Posterior vena cava (tissue), 2 donors: Measurements from ENCODE around the gene PLCD1. TPM values are rescaled to one million over a fixed set of nuclear protein-coding genes. Genes with fewer than 3 reads are reported as not detected.
"Not testable (repeated sequence)": the region's sequence is repeated elsewhere in the genome, so short reads cannot be mapped to it uniquely, and the experiment has no call there.

Experiments used
- DNase-seq: peaks from one replicate; pipeline ENCODE4 v3.0.0-alpha.2; 2020; ENCODE audit warnings: low spot score
- intact Hi-C, 2 donors: fragments of 100-400 bp; cut with DNase I; formaldehyde crosslinking; loops; one replicate each; pipeline versions ENCODE4 v1.14.1 to v1.14.2; 2022 to 2023
- total RNA-seq, 2 donors: library from RNA; stranded (reverse); fragmentation: NEBNext Ultra II Directional; extraction: Animal tissue kit (Norgen Biotek cat#: 25700); gene quantifications; one replicate each; pipeline ENCODE4 v1.2.1, GENCODE V29; 2021
- donor health status: DM: yes; HTN: yes; CAD: no.
- donor health status: DM: yes; HTN: yes; CAD: no.

Gene PLCD1
- total RNA-seq, 2 donors from 2014 or later = 32.5 to 40.9 TPM

DNA sequence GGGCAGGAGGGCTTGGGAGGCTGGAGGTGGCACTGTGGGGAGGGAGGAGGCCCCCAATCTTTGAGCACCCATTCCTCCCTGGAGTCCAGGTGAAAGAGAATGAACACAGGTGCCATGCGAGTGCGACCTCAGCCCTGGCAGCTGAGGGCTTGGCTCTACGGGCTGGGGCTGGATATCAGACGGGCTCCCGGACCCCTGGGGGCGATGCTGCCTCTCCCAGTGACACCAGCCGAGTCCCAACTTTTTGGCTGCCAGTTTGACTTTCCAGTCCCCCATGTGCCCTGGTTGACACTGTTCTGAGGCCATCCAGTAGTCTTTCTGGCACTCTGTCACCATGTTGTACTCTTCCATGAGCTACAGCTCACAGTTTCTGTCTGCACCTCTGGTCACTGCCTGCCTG is 37.6 kb downstream of the PLCD1 start:
- no peak for DNase-seq
- intact Hi-C loops = no loop called here

- no peak for DNase-seq
- intact Hi-C loops = no loop called here
Observed at GRCh38 chr3:37991109-37991508, 38.3 kb downstream of the PLCD1 start.

DNA sequence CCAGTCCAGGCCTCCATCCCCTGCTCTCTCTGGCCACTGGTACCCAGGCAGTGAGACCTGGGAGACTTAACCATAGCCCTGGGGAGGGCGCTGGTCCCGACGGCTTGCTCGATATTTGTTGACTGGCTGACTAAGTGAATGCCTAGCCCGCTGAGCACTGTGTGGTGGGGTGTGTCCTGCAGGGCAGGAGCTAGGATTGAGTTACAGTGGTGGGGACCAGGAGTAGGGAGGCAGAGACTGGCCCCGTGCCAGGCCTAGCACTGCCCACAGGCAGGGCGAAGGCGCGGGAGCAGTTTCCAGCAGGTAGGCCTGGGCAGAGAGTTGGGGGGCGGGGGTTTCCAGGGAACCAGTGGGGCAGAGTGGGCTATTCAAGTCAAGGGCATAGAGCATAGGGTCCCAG is 38.9 kb downstream of the PLCD1 start, which contains the start of gene VILL:
Gene VILL (plus strand): TSS at position 260 of the 400 bp plus-strand sequence. CDS start 2,887 bp downstream, outside the sequence.
- intact Hi-C loops = no loop called here
- DNase-seq = no peak

DNA sequence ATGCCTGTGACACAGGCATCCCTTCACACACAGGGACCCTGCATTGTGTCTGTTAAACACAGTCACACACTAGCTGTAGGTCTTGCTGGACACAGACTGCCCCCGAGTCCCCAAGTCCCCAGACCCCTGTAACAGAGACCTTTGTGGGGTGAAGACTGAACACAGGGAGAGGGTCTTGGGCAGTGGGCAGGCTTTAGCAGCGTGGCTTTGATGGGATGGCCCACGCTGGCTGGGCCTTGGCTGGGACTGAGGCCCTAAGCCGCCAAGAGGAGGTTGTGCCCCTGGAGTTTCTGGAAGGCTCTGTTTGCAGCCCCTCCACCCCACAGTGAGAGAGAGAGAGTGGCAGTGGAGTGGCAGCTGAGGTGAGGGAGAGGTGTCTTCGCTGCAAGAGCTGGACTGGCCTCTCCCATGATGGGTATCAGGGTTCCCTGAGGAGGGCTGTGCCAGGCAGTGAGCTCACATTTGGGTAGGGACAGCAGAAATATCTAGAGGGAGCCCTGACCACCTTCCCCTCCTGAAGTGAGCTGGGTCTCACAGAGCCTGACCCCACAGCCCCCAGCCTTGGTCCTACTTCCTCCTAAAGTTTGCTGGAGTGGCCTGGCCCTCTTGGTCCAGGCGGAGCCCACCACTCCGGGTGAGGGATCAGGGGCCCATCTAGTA is 39.5 kb downstream of the PLCD1 start:
- no peak for DNase-seq
- intact Hi-C loops = no loop called here

DNA sequence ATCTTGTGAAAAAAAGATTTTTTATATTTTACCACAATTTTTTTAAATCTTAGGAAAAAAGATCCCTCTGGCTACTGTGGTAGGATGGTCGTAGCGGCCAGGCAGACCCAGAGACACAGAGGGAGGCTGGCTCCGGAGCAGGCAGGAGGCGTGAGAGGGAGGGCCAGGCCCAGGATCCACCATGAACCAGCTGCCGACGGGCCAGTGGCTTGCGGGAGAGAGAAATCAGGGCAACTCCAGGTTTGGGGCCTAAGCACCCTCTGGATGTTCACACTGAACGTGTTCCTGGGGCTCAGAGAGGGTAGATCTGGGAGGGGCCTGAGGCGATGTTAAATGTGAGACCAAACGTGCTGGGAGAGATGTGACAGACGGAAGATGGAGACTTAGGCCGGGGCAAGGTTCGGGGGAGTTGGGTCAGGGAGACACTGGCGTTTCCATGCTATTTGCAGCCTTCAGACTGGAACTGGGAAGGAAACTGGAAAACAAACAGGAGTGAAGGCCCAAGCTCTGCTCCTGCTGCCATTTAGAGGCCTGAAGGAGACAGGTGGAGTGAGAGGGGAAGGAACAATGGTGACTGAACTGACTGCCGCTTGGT is 40.4 kb downstream of the PLCD1 start:
- DNase-seq = no peak
- intact Hi-C loops = no loop called here

DNA sequence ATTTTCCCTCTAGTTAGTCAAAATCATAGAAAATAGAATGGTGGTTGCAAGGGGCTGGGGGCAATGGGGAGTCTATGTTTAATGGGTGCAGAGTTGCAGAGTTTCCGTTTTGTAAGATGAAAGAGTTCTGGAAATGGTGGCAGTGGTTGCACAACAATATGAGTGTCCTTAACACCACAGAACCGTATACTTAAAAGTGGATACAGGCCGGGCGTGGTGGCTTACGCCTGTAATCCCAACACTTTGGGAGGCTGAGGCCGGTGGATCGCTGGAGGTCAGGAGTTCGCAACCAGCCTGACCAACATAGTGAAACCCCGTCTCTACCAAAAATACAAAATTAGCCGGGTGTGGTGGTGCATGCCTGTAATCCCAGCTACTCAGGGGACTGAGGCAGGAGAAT is 41.1 kb downstream of the PLCD1 start:
- intact Hi-C loops, DNase-seq: not testable (repeated sequence)

DNA sequence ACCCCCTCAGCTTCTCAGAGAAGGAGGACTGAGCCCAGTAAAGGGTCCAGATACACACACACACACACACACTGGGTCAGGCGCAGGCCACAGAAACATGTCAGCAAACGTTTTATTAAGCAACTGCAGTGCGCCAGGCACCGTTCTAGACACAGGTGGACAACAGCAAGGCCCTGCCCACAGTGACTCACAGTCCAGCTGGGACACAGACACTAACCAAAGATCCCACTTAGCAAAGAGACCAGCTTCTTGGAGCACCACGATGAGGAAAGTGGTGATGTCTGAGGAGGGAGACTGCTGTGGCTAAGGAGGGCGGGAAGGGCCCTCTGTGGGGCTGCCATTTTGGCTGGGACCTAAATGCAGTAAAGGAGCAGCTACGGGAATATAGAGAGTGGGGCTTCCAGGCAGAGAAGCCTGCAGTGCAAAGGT is 41.7 kb downstream of the PLCD1 start:
- no peak for DNase-seq

DNA sequence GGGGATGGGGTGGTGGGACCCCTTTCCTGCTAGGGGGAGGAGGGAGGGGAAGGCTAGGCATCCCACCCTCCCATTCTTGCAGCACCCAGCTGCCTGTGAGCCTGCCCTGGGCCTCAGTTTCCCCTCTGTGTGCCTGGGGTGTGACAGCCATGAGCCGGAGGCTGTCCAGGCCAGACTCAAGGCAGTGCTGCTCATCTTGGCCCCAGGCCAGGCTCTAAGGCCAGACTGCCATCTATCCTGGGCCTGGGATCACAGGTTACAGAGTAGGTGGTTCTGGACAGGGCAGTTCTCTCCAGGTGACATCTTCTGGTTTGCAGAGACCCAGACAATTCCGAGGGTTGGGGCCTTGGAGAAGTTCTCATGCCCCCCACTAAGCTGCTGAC is 42.1 kb downstream of the PLCD1 start:
- DNase-seq = no peak
- intact Hi-C loops = no loop called here

More for the DNA sequence above, 41.7 kb downstream of the PLCD1 start:
- intact Hi-C loops = no loop called here

GRCh38 chr3:37986479-37987314 is 42.7 kb downstream of the PLCD1 start:
- intact Hi-C loops = no loop called here
- no peak for DNase-seq

GRCh38 chr3:37985637-37986320 is 43.7 kb downstream of the PLCD1 start:
- no peak for DNase-seq
- intact Hi-C loops = no loop called here

- intact Hi-C loops = no loop called here
- DNase-seq = no peak
Observed at GRCh38 chr3:37984596-37984995, 44.8 kb downstream of the PLCD1 start.

DNA sequence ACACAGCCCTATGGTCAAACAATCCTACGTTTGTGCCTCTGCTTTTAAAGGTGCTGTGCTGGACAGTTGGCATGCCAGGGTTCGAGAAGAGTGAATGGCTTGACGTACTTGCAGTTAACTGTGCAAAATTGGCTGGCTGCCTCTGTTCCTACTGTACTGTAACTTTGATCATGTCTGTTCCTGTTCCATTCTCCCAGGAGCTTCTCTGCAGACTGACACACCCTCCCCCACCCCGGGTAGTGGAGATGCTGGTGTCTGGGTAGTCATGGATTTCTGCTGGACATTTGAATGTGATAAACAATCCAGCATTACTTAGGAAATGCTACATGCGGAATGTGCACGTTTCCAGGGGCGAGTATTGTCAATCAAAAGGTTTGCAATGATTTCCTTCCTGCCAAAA is 45.4 kb downstream of the PLCD1 start:
- intact Hi-C loops = no loop called here

DNA sequence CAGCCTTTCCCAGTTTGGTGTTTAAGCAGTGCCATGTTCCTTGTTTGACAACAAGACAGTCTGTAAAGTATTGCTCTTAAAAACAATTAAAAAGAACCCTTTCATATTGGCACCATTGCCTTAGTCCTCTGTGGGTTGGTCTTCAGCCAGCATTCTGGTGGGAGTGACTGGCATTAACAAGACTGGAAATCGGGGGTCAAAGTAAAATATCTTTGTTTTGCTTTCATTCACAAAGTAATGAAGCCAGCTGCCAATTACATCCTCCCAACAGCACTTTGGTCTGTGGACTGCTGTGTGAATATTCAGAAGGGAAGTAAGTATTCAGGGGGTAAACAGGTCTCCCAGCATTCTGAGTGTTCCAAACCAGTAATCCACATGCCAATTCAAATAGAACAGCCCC is 47.1 kb downstream of the PLCD1 start:
- DNase-seq = no peak

More for the DNA sequence above, 45.4 kb downstream of the PLCD1 start:
- no peak for DNase-seq

GRCh38 chr3:37981348-37981664 is 48.1 kb downstream of the PLCD1 start:
- no peak for DNase-seq
- intact Hi-C loops = loop anchor here in 1 of 2 donors (1.0 kb wide), 1 partner anchor 47 kb away; no protein-coding TSS in a partner anchor

More for the DNA sequence above, 47.1 kb downstream of the PLCD1 start:
- intact Hi-C loops = no loop called here

DNA sequence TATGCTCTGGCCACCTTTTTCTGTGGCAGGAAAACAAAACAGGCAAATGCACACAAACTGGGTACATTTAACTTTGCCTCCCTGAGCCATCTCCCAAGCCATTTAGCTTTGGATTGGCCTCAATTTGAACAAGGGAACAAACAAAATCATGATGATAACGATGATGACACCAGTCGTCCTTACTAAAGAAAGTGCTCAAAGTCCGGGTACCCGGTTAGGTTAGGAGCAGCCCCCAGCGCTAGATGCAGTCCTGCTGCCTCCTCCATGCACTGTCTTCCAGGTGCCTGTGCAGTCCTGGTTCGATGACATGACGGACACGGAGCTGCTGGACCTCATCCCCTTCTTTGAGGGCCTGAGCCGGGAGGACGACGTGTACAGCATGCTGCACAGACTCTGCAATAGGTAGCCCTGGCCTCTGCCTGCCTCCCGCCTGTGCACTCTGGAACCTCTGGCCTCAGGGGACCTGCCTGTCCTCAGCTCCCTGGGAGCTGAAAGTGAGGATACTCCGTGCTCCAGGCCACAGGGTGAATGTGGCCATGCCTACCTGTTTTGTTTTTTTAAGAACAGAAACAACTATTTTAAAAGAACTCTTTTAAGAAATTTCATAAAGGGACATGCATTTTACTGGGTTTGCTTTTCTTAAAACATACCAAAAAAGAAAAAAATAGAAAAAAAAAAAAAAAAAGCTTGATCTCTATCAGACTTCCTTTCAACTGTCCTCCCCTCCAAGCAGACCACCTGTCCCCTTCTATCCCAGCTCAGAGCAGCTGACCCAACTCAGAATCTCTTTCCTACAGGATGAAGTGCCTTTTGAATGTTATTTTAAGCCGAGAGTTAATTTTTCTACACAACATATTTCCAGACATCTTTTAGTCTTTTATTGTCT is 48.7 kb downstream of the PLCD1 start:
- intact Hi-C loops = loop anchor here in 1 of 2 donors (1.0 kb wide), 1 partner anchor 46 kb away; no protein-coding TSS in a partner anchor
- no peak for DNase-seq

DNA sequence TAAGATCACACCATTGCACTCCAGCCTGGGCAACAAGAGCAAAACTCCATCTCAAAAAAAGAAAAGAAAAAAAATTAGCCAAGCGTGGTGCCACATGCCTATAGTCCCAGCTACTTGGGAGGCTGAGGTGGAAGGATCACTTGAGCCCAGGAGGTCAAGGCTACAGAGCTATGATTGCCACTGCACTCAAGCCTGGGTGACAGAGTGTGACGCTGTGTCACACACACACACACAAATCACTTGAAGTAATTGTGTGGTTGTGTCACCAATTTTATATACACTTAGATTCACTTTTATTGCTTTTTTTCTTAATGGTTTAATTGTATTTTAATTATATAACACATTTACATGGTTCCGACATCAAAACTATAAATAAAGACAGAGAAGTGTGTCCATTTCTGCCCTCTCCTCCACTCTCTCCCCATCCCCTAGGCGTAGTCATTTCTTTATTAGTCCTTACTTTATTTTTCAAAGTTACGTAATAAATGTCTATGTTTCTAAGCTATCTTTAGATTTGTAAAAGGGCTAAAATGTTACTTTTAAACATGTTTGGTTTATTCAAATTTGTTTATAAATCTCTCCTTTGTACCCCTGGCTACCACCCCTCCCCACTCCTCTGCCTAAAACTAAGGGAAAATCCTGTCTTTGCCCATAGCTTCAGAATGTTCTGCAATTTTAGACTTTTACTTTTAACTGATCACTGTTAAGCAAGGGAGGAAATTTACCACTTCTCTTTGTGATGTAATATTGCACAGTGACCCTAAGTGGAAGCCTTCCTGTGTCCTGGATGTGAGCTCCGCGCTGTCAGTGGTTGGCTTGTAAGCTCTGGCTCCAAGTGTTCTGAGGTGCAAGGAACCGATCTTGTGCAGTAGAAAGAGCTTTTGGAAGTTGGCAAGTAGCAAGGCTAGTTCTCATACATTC is 49.6 kb downstream of the PLCD1 start:
- intact Hi-C loops = no loop called here

GRCh38 chr3:37974121-37975083 is 55.0 kb downstream of the PLCD1 start:
- DNase-seq = no peak
- intact Hi-C loops = no loop called here

More for the DNA sequence above, 49.6 kb downstream of the PLCD1 start:
- DNase-seq = no peak
